ENCODE measurements around the gene TTC39A.

TTC39A gene

GRCh38 chr1:51314974-51315373 lies 15.4 kb downstream of the TTC39A start:
- TF ChIP-seq CTCF (IDR thresholded peaks at IDR 0.05; ENCODE audit: low read length) (no peak), EZH2phosphoT487 (IDR thresholded peaks at IDR 0.05; ENCODE audit: low read length) (no peak), EZH2 (optimal IDR thresholded peaks at IDR 0.05; ENCODE audit: low read depth, low read length) (no peak)
- Histone ChIP-seq H3K4me1 (ENCODE audit: low read length) (no peaks in the 10 kb centered on the region), H3K9ac (ENCODE audit: low read length) (no peak overlapping the region), H3K36me3 (replicated peaks; ENCODE audit: insufficient read depth, low read length) (no peaks in the 10 kb centered on the region), H3K9me2 (replicated peaks; ENCODE audit: insufficient read depth, low read length) (no peaks in the 10 kb centered on the region), H3K79me2 (ENCODE audit: low read length) (no peaks in the 10 kb centered on the region), H4K20me1 (ENCODE audit: insufficient read depth, low read length) (no peaks in the 10 kb centered on the region), H3K9me3 (replicated peaks; ENCODE audit: insufficient read depth, low read length) (no peaks in the 10 kb centered on the region), H3K4me2 (ENCODE audit: low read depth, low read length) (no peak overlapping the region), H3F3A (ENCODE audit: insufficient read depth, low read length) (no peaks in the 10 kb centered on the region), H3K4me3 (ENCODE audit: low read length) (no peak overlapping the region), H2AFZ (ENCODE audit: low read length) (no peak overlapping the region), H3K27ac (ENCODE audit: low read length) (no peak overlapping the region), H3K27me3 (replicated peaks; ENCODE audit: insufficient read depth, low read length) (no peaks in the 10 kb centered on the region)
- DNase-seq = no peak

- peak overlapping the region; percentile 31; the same call in 1 of the 2 replicates for H2AFZ ChIP-seq (ENCODE audit: low read length)
- H3K9ac ChIP-seq (ENCODE audit: low read length) = no peak overlapping the region
- DNase-seq = no peak
- H3K4me1 ChIP-seq (ENCODE audit: low read length) = no peaks in the 10 kb centered on the region
- no peaks in the 10 kb centered on the region for H3K36me3 ChIP-seq (replicated peaks; ENCODE audit: insufficient read depth, low read length)
- H3K27me3 ChIP-seq (replicated peaks; ENCODE audit: insufficient read depth, low read length) = no peaks in the 10 kb centered on the region
- TF ChIP-seq EZH2 (optimal IDR thresholded peaks at IDR 0.05; ENCODE audit: low read depth, low read length) (no peak), CTCF (IDR thresholded peaks at IDR 0.05; ENCODE audit: low read length) (no peak), EZH2phosphoT487 (IDR thresholded peaks at IDR 0.05; ENCODE audit: low read length) (no peak)
- H3K4me2 ChIP-seq (ENCODE audit: low read depth, low read length) = no peak overlapping the region
- H3K79me2 ChIP-seq (ENCODE audit: low read length) = no peaks in the 10 kb centered on the region
- no peaks in the 10 kb centered on the region for H3K9me2 ChIP-seq (replicated peaks; ENCODE audit: insufficient read depth, low read length)
- H3K4me3 ChIP-seq (ENCODE audit: low read length) = no peak overlapping the region
- no peaks in the 10 kb centered on the region for H3K9me3 ChIP-seq (replicated peaks; ENCODE audit: insufficient read depth, low read length)
- no peak overlapping the region for H3K27ac ChIP-seq (ENCODE audit: low read length)
- no peaks in the 10 kb centered on the region for H3F3A ChIP-seq (ENCODE audit: insufficient read depth, low read length)
- H4K20me1 ChIP-seq (ENCODE audit: insufficient read depth, low read length) = no peaks in the 10 kb centered on the region
Observed at GRCh38 chr1:51313961-51314777, 16.2 kb downstream of the TTC39A start.

- H3K9me3 ChIP-seq (replicated peaks; ENCODE audit: insufficient read depth, low read length) = no peaks in the 10 kb centered on the region
- no peaks in the 10 kb centered on the region for H3K4me1 ChIP-seq (ENCODE audit: low read length)
- no peak overlapping the region for H2AFZ ChIP-seq (ENCODE audit: low read length)
- TF ChIP-seq EZH2phosphoT487 (IDR thresholded peaks at IDR 0.05; ENCODE audit: low read length) = no peak
- TF ChIP-seq EZH2 (optimal IDR thresholded peaks at IDR 0.05; ENCODE audit: low read depth, low read length) = no peak
- TF ChIP-seq CTCF (IDR thresholded peaks at IDR 0.05; ENCODE audit: low read length) = no peak; the same call in 1 of the 2 replicates
- no peak overlapping the region for H3K9ac ChIP-seq (ENCODE audit: low read length)
- no peaks in the 10 kb centered on the region for H3F3A ChIP-seq (ENCODE audit: insufficient read depth, low read length)
- no peaks in the 10 kb centered on the region for H3K36me3 ChIP-seq (replicated peaks; ENCODE audit: insufficient read depth, low read length)
- no peak for DNase-seq
- H4K20me1 ChIP-seq (ENCODE audit: insufficient read depth, low read length) = no peaks in the 10 kb centered on the region
- no peak overlapping the region for H3K4me2 ChIP-seq (ENCODE audit: low read depth, low read length)
- H3K27ac ChIP-seq (ENCODE audit: low read length) = no peak overlapping the region
- H3K4me3 ChIP-seq (ENCODE audit: low read length) = no peak overlapping the region
- H3K9me2 ChIP-seq (replicated peaks; ENCODE audit: insufficient read depth, low read length) = no peaks in the 10 kb centered on the region
- no peaks in the 10 kb centered on the region for H3K27me3 ChIP-seq (replicated peaks; ENCODE audit: insufficient read depth, low read length)
- no peaks in the 10 kb centered on the region for H3K79me2 ChIP-seq (ENCODE audit: low read length)
Observed at GRCh38 chr1:51313268-51313852, 17.0 kb downstream of the TTC39A start.

Data from MM.1S (cell line).